HG03139 (cell line): Measurements from ENCODE around the gene TNFAIP8.
A peak's percentile ranks its signal among the peaks of the same experiment; 100 is the strongest.

Experiments
- ATAC-seq: cut with Tn5 transposase; IDR thresholded peaks from one replicate; pipeline ENCODE4 v1.9.1; 2021; ENCODE audit not compliant: unreplicated experiment

Gene TNFAIP8

GRCh38 chr5:119389288-119390030, 33.6 kb downstream of the TNFAIP8 start:
- ATAC-seq: no peak

GRCh38 chr5:119390404-119390803, 34.6 kb downstream of the TNFAIP8 start:
- ATAC-seq: no peak

- ATAC-seq: no peak
These were observed 37.4 kb downstream of the TNFAIP8 start for GRCh38 chr5:119393201-119393691.

GRCh38 chr5:119393746-119394145, 37.9 kb downstream of the TNFAIP8 start:
- ATAC-seq: no peak

GRCh38 chr5:119395080-119395836, 39.4 kb downstream of the TNFAIP8 start:
- ATAC-seq: peak; percentile 40

GRCh38 chr5:119396030-119396664, 40.3 kb downstream of the TNFAIP8 start:
- no peak for ATAC-seq

GRCh38 chr5:119397518-119398380, 41.9 kb downstream of the TNFAIP8 start:
- peak; percentile 40 for ATAC-seq

- no peak for ATAC-seq
These were observed 43.1 kb downstream of the TNFAIP8 start for GRCh38 chr5:119398727-119399466.

- ATAC-seq: no peak
These were observed 44.4 kb downstream of the TNFAIP8 start for GRCh38 chr5:119400245-119400644.

GRCh38 chr5:119402081-119402480, 46.3 kb downstream of the TNFAIP8 start:
- ATAC-seq: no peak

- ATAC-seq: no peak
These were observed 46.7 kb downstream of the TNFAIP8 start for GRCh38 chr5:119402555-119402954.

- ATAC-seq: no peak
These were observed 48.2 kb downstream of the TNFAIP8 start for GRCh38 chr5:119404033-119404432.

GRCh38 chr5:119405419-119405818, 49.6 kb downstream of the TNFAIP8 start:
- ATAC-seq: no peak

GRCh38 chr5:119406551-119407110, 50.8 kb downstream of the TNFAIP8 start:
- no peak for ATAC-seq

- no peak for ATAC-seq
These were observed 53.5 kb downstream of the TNFAIP8 start for GRCh38 chr5:119409235-119409815.

GRCh38 chr5:119410448-119411159, 54.8 kb downstream of the TNFAIP8 start:
- ATAC-seq: no peak

GRCh38 chr5:119411361-119412278, 55.8 kb downstream of the TNFAIP8 start:
- peak; percentile 62 for ATAC-seq
